Peyer's patch (tissue), 4 donors: Measurements from ENCODE around the gene NAT8L. TPM values are rescaled to one million over a fixed set of nuclear protein-coding genes. Genes with fewer than 3 reads are reported as not detected.
A peak's percentile ranks its signal among the peaks of the same experiment; 100 is the strongest.

ENCODE experiments used
- DNase-seq, 3 donors: peaks; one replicate each; pipeline ENCODE4 v3.0.0-alpha.2; 2017 to 2019
- H3K27ac ChIP-seq, 4 donors: fragments of 200-600 bp; sonication (generic); one replicate each; pipeline ENCODE4 v1.5.1; 2016 to 2019
- H3K27me3 ChIP-seq, 2 donors: fragments of 200-600 bp; sonication (generic); one replicate each; pipeline ENCODE4 v1.5.1; 2019
- H3K36me3 ChIP-seq, 3 donors: fragments of 200-600 bp; sonication (generic); one replicate each; pipeline ENCODE4 v1.5.1; 2016 to 2019
- H3K4me1 ChIP-seq, 4 donors: fragments of 200-600 bp; sonication (generic); one replicate each; pipeline ENCODE4 v1.5.1; 2016 to 2019
- H3K4me3 ChIP-seq, 4 donors: fragments of 200-600 bp; sonication (generic); 1 replicate in 3 of 4; 2 replicates in 1 of 4; pipeline ENCODE4 v1.5.1; 2016 to 2019; ENCODE audit warnings: mild to moderate bottlenecking in 1 of 4
- H3K9me3 ChIP-seq, 4 donors: fragments of 200-600 bp; sonication (generic); one replicate each; pipeline ENCODE4 v1.5.1; 2016 to 2019; ENCODE audit warnings: mild to moderate bottlenecking in 1 of 4
- POLR2A ChIP-seq, 2 donors: fragments of 450-650 bp; IDR thresholded peaks; one replicate each; pipeline ENCODE4 v1.5.1; 2017; ENCODE audit warnings: antibody characterized with exemption in 2 of 2, mild to moderate bottlenecking in 2 of 2, moderate library complexity in 2 of 2
- total RNA-seq, 4 donors: library from RNA; depleted of rRNA; stranded (reverse); fragments of >200 nt; gene quantifications; one replicate each; pipeline ENCODE4 v1.1.0, GENCODE V29; 2016
- TF ChIP-seq, protein P1 (sequence below), 6 experiments: fragments of 450-650 bp in 4 of 6; fragments of 200-600 bp in 2 of 6; sonication (generic) in 1 of 6; IDR thresholded peaks; one replicate each; pipeline ENCODE4 v1.5.1; 2017 to 2019; ENCODE audit warnings: antibody characterized with exemption in 6 of 6, mild to moderate bottlenecking in 3 of 6, moderate library complexity in 1 of 6

The NAT8L gene
- total RNA-seq, 4 donors from 2014 or later = 0.27 TPM; not detected in 3

DNA sequence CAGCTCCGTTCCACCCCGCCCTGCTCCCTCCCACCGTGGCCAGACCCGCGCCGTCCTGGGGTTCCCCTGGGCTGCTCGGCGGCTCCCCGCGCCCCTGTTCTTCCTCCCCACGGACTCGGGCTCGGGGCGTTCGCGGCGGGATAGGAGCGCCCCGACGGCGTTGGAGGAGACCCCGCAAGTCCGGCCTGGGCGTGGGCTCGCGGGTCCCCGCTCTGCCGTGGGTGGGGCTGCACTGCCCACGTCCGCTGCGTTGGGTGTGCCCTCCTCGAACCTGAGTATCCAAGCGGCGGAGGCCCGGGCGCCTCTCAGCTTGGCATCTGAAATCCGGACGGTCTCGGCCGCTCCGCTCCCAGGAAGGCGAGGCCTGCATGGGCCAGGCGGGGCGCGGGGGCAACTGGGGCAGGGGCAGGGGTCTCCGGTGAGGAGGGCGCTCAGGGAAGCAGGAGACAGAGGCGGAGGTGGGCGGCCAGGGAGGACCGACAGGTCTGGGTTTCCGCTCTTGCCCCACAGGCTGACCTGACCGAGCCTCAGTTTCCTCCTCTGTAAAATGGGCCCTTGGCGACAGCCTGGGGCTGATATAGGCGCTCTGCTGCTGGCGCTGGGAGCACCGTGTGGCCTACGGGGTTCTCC lies 12.0 kb upstream of the NAT8L start:
- Histone ChIP-seq H3K36me3 (no peaks in the 10 kb centered on the region), H3K4me1 (peaks cover 0 to 9% (median 6%) of the 10 kb centered on the region in 4 donors), H3K27me3 (no peaks in the 10 kb centered on the region), H3K27ac (no peak overlapping the region), H3K4me3 (no peak overlapping the region), H3K9me3 (no peaks in the 10 kb centered on the region)
- peak in 1 of 3 donors; percentile 39 for DNase-seq
- TF ChIP-seq, protein P1, sequence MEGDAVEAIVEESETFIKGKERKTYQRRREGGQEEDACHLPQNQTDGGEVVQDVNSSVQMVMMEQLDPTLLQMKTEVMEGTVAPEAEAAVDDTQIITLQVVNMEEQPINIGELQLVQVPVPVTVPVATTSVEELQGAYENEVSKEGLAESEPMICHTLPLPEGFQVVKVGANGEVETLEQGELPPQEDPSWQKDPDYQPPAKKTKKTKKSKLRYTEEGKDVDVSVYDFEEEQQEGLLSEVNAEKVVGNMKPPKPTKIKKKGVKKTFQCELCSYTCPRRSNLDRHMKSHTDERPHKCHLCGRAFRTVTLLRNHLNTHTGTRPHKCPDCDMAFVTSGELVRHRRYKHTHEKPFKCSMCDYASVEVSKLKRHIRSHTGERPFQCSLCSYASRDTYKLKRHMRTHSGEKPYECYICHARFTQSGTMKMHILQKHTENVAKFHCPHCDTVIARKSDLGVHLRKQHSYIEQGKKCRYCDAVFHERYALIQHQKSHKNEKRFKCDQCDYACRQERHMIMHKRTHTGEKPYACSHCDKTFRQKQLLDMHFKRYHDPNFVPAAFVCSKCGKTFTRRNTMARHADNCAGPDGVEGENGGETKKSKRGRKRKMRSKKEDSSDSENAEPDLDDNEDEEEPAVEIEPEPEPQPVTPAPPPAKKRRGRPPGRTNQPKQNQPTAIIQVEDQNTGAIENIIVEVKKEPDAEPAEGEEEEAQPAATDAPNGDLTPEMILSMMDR (IDR thresholded peaks at IDR 0.05) = no peak
- no peak for TF ChIP-seq POLR2A (IDR thresholded peaks at IDR 0.05)

DNA sequence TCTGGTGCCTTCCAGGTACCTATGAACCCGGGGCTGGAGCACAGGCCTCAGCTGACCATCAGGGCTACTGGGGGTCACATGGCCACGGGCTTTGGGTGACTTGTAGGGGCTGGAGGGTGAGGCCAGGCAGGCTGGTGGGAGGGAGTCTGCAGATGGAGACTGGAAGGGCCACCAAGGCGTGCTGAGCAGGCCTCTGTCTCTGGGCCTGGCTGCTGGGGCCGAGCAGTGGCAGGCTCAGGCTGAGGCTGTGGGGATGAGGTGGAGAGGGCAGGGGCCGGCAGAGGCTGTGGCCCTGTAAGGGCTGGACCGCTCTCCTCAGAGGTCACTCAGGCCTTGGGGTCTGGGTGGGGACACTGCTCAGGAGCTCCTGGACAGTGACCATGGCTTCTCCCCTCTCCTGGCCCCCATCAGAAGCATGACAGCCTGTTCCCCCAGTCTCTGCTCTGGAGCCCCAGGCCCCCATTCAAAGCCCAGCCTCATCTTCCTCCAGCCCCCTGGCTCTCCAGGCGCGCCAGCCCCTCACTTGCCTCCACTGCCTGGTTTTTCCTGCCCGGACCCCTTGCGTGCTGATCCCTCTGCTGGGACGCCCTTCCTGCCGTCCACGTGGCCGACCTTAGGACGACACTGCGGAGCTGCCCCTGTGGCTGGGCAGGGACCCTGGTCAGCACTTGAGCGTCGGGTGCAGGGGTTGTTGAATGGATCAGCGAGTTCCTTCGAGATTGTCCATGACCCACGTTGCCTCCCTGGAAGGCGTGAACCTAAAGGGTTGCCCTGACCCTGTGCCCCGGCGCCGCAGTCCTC lies 11.1 kb upstream of the NAT8L start:
- H3K27ac ChIP-seq = no peak overlapping the region
- no peaks in the 10 kb centered on the region for H3K36me3 ChIP-seq
- DNase-seq = peak in 2 of 3 donors; percentile 36 to 43
- no peaks in the 10 kb centered on the region for H3K27me3 ChIP-seq
- peaks cover 0 to under 1% (median under 1%) of the 10 kb centered on the region in 4 donors for H3K4me1 ChIP-seq
- no peak for TF ChIP-seq POLR2A (IDR thresholded peaks at IDR 0.05)
- TF ChIP-seq, protein P1 (IDR thresholded peaks at IDR 0.05) = no peak
- H3K9me3 ChIP-seq = no peaks in the 10 kb centered on the region
- H3K4me3 ChIP-seq = no peak overlapping the region

DNA sequence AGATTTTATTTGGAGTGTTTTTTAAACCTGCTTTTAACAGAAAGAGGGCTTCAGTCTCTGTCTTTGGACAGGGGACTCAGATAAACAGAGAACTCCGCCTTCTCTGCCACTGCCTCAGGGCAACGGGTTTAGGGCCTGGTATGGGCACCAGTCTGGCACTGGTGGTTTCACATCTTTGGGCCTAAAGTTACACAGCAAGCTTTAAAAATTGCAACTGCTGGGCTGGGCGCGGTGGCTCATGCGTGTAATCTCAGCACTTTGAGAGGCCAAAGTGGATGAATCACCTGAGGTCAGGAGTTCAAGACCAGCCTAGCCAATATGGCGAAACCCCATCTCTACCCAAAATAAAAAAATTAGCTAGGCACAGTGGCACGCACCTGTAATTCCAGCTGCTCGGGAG lies 10.3 kb upstream of the NAT8L start:
- Histone ChIP-seq H3K9me3 (no peaks in the 10 kb centered on the region), H3K27me3 (no peaks in the 10 kb centered on the region), H3K4me3 (no peak overlapping the region), H3K4me1 (no peaks in the 10 kb centered on the region), H3K36me3 (no peaks in the 10 kb centered on the region), H3K27ac (no peak overlapping the region)
- peak in 1 of 3 donors; percentile 29 for DNase-seq
- TF ChIP-seq POLR2A (IDR thresholded peaks at IDR 0.05) = no peak
- TF ChIP-seq, protein P1 (IDR thresholded peaks at IDR 0.05) = no peak

DNA sequence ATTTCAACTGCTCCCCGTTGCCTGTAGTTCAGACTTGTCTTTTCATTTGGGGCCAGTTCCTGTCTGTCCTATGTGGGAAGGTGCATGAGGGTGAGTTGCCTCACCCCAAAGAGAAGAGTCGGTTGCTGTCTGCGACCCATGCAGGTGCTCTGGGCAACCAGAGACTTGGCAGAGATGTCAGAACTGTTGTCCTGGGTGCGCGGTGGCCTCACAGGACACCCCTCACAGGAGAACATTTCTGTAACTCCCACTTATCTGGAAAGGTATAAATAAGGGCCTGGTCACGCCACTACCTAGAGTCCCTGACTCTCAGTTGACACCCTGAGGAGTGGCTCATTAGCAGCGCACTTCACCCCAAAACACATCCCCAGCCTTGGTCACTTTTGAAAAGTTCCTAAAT lies 9.7 kb upstream of the NAT8L start:
- no peak overlapping the region for H3K27ac ChIP-seq
- no peaks in the 10 kb centered on the region for H3K9me3 ChIP-seq
- TF ChIP-seq, protein P1 (IDR thresholded peaks at IDR 0.05) = no peak
- TF ChIP-seq POLR2A (IDR thresholded peaks at IDR 0.05) = no peak
- H3K4me1 ChIP-seq = no peaks in the 10 kb centered on the region
- no peak overlapping the region for H3K4me3 ChIP-seq
- H3K36me3 ChIP-seq = no peaks in the 10 kb centered on the region
- peak in 1 of 3 donors; percentile 18 for DNase-seq
- no peaks in the 10 kb centered on the region for H3K27me3 ChIP-seq

DNA sequence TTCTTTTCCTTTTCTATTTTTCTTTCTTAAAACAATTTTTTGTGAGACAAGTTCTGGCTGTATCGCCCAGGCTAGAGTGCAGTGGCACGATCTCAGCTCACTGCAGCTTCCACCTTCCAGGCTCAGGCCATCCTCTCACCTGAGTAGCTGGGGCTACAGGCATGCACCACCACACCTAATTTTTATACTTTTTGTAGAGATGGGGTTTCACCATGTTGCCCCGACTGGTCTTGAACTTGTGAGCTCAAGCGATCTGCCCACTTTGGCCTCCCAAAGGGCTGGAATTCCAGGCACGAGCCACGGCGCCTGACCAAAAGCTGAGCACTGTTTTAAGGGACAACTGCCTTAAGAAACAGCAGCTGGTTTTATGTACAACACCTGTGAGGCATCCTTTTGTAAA lies 9.3 kb upstream of the NAT8L start:
- H3K4me3 ChIP-seq = no peak overlapping the region
- H3K4me1 ChIP-seq = no peaks in the 10 kb centered on the region
- peak in 1 of 3 donors; percentile 15 for DNase-seq
- H3K9me3 ChIP-seq = no peaks in the 10 kb centered on the region
- H3K36me3 ChIP-seq = no peaks in the 10 kb centered on the region
- H3K27me3 ChIP-seq = no peaks in the 10 kb centered on the region
- no peak for TF ChIP-seq POLR2A (IDR thresholded peaks at IDR 0.05)
- TF ChIP-seq, protein P1 (IDR thresholded peaks at IDR 0.05) = no peak
- H3K27ac ChIP-seq = no peak overlapping the region
